Raji (cell line): ENCODE measurements around the gene CRIM1.

ENCODE experiments used
- POLR2A ChIP-seq: IDR thresholded peaks from 2 replicates; pipeline ENCODE4 v1.6.1; 2011; ENCODE audit warnings: low read depth, low read length, control low read depth; ENCODE audit not compliant: insufficient read depth

Gene CRIM1

GRCh38 chr2:36482576-36483214 is 127.1 kb downstream of the CRIM1 start:
- TF ChIP-seq POLR2A: no peak

- no peak for TF ChIP-seq POLR2A
Observed at GRCh38 chr2:36483290-36483689, 127.7 kb downstream of the CRIM1 start.

GRCh38 chr2:36484454-36484853 is 128.9 kb downstream of the CRIM1 start:
- no peak for TF ChIP-seq POLR2A

- TF ChIP-seq POLR2A: no peak
Observed at GRCh38 chr2:36485521-36485920, 129.9 kb downstream of the CRIM1 start.

GRCh38 chr2:36486521-36487044 is 131.0 kb downstream of the CRIM1 start:
- no peak for TF ChIP-seq POLR2A

GRCh38 chr2:36487947-36488346 is 132.4 kb downstream of the CRIM1 start:
- TF ChIP-seq POLR2A: no peak

- no peak for TF ChIP-seq POLR2A
Observed at GRCh38 chr2:36489281-36489680, 133.7 kb downstream of the CRIM1 start.

GRCh38 chr2:36490749-36491148 is 135.2 kb downstream of the CRIM1 start:
- no peak for TF ChIP-seq POLR2A

GRCh38 chr2:36492216-36492945 is 136.8 kb downstream of the CRIM1 start:
- TF ChIP-seq POLR2A: no peak

- TF ChIP-seq POLR2A: no peak
Observed at GRCh38 chr2:36493306-36493705, 137.7 kb downstream of the CRIM1 start.

- TF ChIP-seq POLR2A: no peak
Observed at GRCh38 chr2:36497570-36498163, 142.1 kb downstream of the CRIM1 start.

- TF ChIP-seq POLR2A: no peak
Observed at GRCh38 chr2:36499128-36499820, 143.7 kb downstream of the CRIM1 start.

- TF ChIP-seq POLR2A: no peak
Observed at GRCh38 chr2:36500072-36500471, 144.5 kb downstream of the CRIM1 start.

GRCh38 chr2:36502081-36502480 is 146.5 kb downstream of the CRIM1 start:
- no peak for TF ChIP-seq POLR2A

GRCh38 chr2:36507408-36507812 is 151.8 kb downstream of the CRIM1 start:
- no peak for TF ChIP-seq POLR2A
